Uterus (tissue), 2 donors: Measurements from ENCODE around the gene CAMK2G.

Experiments used
- POLR2A ChIP-seq, 2 donors: fragments of 450-650 bp; IDR thresholded peaks; one replicate each; pipeline ENCODE4 v1.6.1; 2016; ENCODE audit warnings: antibody characterized with exemption in 2 of 2, mild to moderate bottlenecking in 1 of 2, moderate library complexity in 1 of 2
- TF ChIP-seq, protein P1 (sequence below), 4 experiments: fragments of 200-600 bp in 2 of 4; fragments of 450-650 bp in 2 of 4; sonication (generic) in 2 of 4; IDR thresholded peaks; one replicate each; pipeline ENCODE4 v1.5.1; 2016 to 2019; ENCODE audit warnings: antibody characterized with exemption in 4 of 4, mild to moderate bottlenecking in 2 of 4, moderate library complexity in 1 of 4

- TF ChIP-seq, protein P1, sequence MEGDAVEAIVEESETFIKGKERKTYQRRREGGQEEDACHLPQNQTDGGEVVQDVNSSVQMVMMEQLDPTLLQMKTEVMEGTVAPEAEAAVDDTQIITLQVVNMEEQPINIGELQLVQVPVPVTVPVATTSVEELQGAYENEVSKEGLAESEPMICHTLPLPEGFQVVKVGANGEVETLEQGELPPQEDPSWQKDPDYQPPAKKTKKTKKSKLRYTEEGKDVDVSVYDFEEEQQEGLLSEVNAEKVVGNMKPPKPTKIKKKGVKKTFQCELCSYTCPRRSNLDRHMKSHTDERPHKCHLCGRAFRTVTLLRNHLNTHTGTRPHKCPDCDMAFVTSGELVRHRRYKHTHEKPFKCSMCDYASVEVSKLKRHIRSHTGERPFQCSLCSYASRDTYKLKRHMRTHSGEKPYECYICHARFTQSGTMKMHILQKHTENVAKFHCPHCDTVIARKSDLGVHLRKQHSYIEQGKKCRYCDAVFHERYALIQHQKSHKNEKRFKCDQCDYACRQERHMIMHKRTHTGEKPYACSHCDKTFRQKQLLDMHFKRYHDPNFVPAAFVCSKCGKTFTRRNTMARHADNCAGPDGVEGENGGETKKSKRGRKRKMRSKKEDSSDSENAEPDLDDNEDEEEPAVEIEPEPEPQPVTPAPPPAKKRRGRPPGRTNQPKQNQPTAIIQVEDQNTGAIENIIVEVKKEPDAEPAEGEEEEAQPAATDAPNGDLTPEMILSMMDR (IDR thresholded peaks at IDR 0.05), result no peak
- TF ChIP-seq POLR2A (IDR thresholded peaks at IDR 0.05), result no peak
These were observed 11.1 kb downstream of the CAMK2G start for GRCh38 chr10:73863039-73863817.
